Measurements from ENCODE around the gene SLC30A1. TPM values are rescaled to one million over a fixed set of nuclear protein-coding genes. Genes with fewer than 3 reads are reported as not detected.
"Not testable (repeated sequence)": the region's sequence is repeated elsewhere in the genome, so short reads cannot be mapped to it uniquely, and the experiment has no call there.

The SLC30A1 gene, protein sequence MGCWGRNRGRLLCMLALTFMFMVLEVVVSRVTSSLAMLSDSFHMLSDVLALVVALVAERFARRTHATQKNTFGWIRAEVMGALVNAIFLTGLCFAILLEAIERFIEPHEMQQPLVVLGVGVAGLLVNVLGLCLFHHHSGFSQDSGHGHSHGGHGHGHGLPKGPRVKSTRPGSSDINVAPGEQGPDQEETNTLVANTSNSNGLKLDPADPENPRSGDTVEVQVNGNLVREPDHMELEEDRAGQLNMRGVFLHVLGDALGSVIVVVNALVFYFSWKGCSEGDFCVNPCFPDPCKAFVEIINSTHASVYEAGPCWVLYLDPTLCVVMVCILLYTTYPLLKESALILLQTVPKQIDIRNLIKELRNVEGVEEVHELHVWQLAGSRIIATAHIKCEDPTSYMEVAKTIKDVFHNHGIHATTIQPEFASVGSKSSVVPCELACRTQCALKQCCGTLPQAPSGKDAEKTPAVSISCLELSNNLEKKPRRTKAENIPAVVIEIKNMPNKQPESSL
- total RNA-seq = 10 to 100 TPM; 21.6 to 37.3 TPM
- polyA plus RNA-seq (ENCODE audit: insufficient read length in 2 of 2) = 10 to 100 TPM; 17.0 to 29.3 TPM
- long read RNA-seq, donor 1, full-length matches to known transcripts = 4 of 4 reads
- long read RNA-seq, donor 1, partial matches to known transcripts = 0 of 4 reads
- long read RNA-seq, donor 1, other reads (novel, unspliced or antisense) = 0 of 4 reads
- long read RNA-seq, donor 2, full-length matches to known transcripts = 3 of 3 reads
- long read RNA-seq, donor 2, partial matches to known transcripts = 0 of 3 reads
- long read RNA-seq, donor 2, other reads (novel, unspliced or antisense) = 0 of 3 reads
- long read RNA-seq, donor 3, full-length matches to known transcripts = 17 of 17 reads
- long read RNA-seq, donor 3, partial matches to known transcripts = 0 of 17 reads
- long read RNA-seq, donor 3, other reads (novel, unspliced or antisense) = 0 of 17 reads
- long read RNA-seq, donor 4, full-length matches to known transcripts = 4 of 4 reads
- long read RNA-seq, donor 4, partial matches to known transcripts = 0 of 4 reads
- long read RNA-seq, donor 4, other reads (novel, unspliced or antisense) = 0 of 4 reads

GRCh38 chr1:211578640-211579439, at the start of gene SLC30A1:
SLC30A1 (minus strand) TSS chr1:211579161; CDS start chr1:211578612, 549 bp downstream.
- H3K4me1 ChIP-seq (ENCODE audit: control insufficient read depth, insufficient read depth, low read length) = peaks cover 3% of the 10 kb centered on the region
- H3K27me3 ChIP-seq (ENCODE audit: control insufficient read depth, insufficient read depth, low read length) = no peaks in the 10 kb centered on the region
- WGBS (ENCODE audit: insufficient coverage) = under 1% methylated on average over 96 of the region's 98 CpGs
- peak within 1 kb of the TSS; percentile 87 for H3K27ac ChIP-seq (ENCODE audit: low read depth, low read length)
- peaks cover 5% of the 10 kb centered on the region for H3K36me3 ChIP-seq (ENCODE audit: control insufficient read depth, insufficient read depth, low read length)
- peak within 1 kb of the TSS; percentile 90 for H3K4me3 ChIP-seq (ENCODE audit: low read depth, low read length)
- peak; percentile 93 to 100 (median 98) for DNase-seq (ENCODE audit: low read depth in 4 of 6, low spot score in 6 of 6)
- no peaks in the 10 kb centered on the region for H3K9me3 ChIP-seq (ENCODE audit: control insufficient read depth, insufficient read depth, low read length)

- no peaks in the 10 kb centered on the region for H3K27me3 ChIP-seq (ENCODE audit: control insufficient read depth, insufficient read depth, low read length)
- H3K36me3 ChIP-seq (ENCODE audit: control insufficient read depth, insufficient read depth, low read length) = no peaks in the 10 kb centered on the region
- H3K4me1 ChIP-seq (ENCODE audit: control insufficient read depth, insufficient read depth, low read length) = peaks cover 27% of the 10 kb centered on the region
- H3K27ac ChIP-seq (ENCODE audit: low read depth, low read length) = no peak overlapping the region
- peak in 1 of 6 donors; percentile 53 for DNase-seq (ENCODE audit: low read depth in 4 of 6, low spot score in 6 of 6)
- 26% methylated on average over 2 of the region's 4 CpGs for WGBS (ENCODE audit: insufficient coverage)
- H3K9me3 ChIP-seq (ENCODE audit: control insufficient read depth, insufficient read depth, low read length) = no peaks in the 10 kb centered on the region
- no peak overlapping the region for H3K4me3 ChIP-seq (ENCODE audit: low read depth, low read length)
Observed at GRCh38 chr1:211628417-211628816, 49.5 kb upstream of the SLC30A1 start.

- no peaks in the 10 kb centered on the region for H3K9me3 ChIP-seq (ENCODE audit: control insufficient read depth, insufficient read depth, low read length)
- H3K4me3 ChIP-seq (ENCODE audit: low read depth, low read length) = no peak overlapping the region
- H3K27me3 ChIP-seq (ENCODE audit: control insufficient read depth, insufficient read depth, low read length) = no peaks in the 10 kb centered on the region
- H3K27ac ChIP-seq (ENCODE audit: low read depth, low read length) = no peak overlapping the region
- H3K36me3 ChIP-seq (ENCODE audit: control insufficient read depth, insufficient read depth, low read length) = no peaks in the 10 kb centered on the region
- 92% methylated on average over 2 of the region's 4 CpGs for WGBS (ENCODE audit: insufficient coverage)
- DNase-seq (ENCODE audit: low read depth in 4 of 6, low spot score in 6 of 6) = no peak
- peaks cover 16% of the 10 kb centered on the region for H3K4me1 ChIP-seq (ENCODE audit: control insufficient read depth, insufficient read depth, low read length)
Observed at GRCh38 chr1:211627259-211627658, 48.3 kb upstream of the SLC30A1 start.

GRCh38 chr1:211625866-211626265, 46.9 kb upstream of the SLC30A1 start:
- H3K9me3 ChIP-seq (ENCODE audit: control insufficient read depth, insufficient read depth, low read length); DNase-seq (ENCODE audit: low read depth in 4 of 6, low spot score in 6 of 6); H3K36me3 ChIP-seq (ENCODE audit: control insufficient read depth, insufficient read depth, low read length); H3K4me3 ChIP-seq (ENCODE audit: low read depth, low read length); H3K27ac ChIP-seq (ENCODE audit: low read depth, low read length); H3K27me3 ChIP-seq (ENCODE audit: control insufficient read depth, insufficient read depth, low read length): not testable (repeated sequence)
- WGBS (ENCODE audit: insufficient coverage) = no CpG with 5 or more reads among the region's 7 CpGs
- H3K4me1 ChIP-seq (ENCODE audit: control insufficient read depth, insufficient read depth, low read length) = peaks cover 19% of the 10 kb centered on the region

GRCh38 chr1:211625040-211625439, 46.1 kb upstream of the SLC30A1 start:
- no peaks in the 10 kb centered on the region for H3K27me3 ChIP-seq (ENCODE audit: control insufficient read depth, insufficient read depth, low read length)
- WGBS (ENCODE audit: insufficient coverage) = no CpG with 5 or more reads among the region's 2 CpGs
- no peaks in the 10 kb centered on the region for H3K9me3 ChIP-seq (ENCODE audit: control insufficient read depth, insufficient read depth, low read length)
- no peak for DNase-seq (ENCODE audit: low read depth in 4 of 6, low spot score in 6 of 6)
- H3K36me3 ChIP-seq (ENCODE audit: control insufficient read depth, insufficient read depth, low read length) = no peaks in the 10 kb centered on the region
- H3K27ac ChIP-seq (ENCODE audit: low read depth, low read length) = no peak overlapping the region
- peaks cover 14% of the 10 kb centered on the region for H3K4me1 ChIP-seq (ENCODE audit: control insufficient read depth, insufficient read depth, low read length)
- no peak overlapping the region for H3K4me3 ChIP-seq (ENCODE audit: low read depth, low read length)

DNA sequence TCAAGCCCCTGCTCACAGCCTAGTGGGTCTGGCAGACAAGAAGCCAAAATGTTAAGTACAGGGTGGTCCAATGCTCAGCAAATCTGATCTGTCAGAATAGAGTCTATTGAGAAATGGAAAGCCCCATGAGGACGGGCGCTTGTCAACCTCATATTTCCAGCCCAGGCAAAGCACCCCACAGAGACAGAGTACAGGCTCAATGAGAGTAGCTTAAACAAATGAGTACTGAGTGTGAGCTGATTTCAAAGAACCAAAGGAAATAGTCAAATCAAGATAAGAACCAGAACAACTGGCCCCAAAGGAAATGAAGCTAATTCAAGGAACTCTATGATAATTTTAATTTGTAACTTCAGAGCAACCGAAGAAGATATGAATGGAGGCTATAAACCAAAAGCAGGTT, 44.6 kb upstream of the SLC30A1 start:
- no peak overlapping the region for H3K27ac ChIP-seq (ENCODE audit: low read depth, low read length)
- H3K4me1 ChIP-seq (ENCODE audit: control insufficient read depth, insufficient read depth, low read length) = peaks cover 12% of the 10 kb centered on the region
- WGBS (ENCODE audit: insufficient coverage) = no CpG with 5 or more reads among the region's 3 CpGs
- no peaks in the 10 kb centered on the region for H3K36me3 ChIP-seq (ENCODE audit: control insufficient read depth, insufficient read depth, low read length)
- no peak overlapping the region for H3K4me3 ChIP-seq (ENCODE audit: low read depth, low read length)
- no peaks in the 10 kb centered on the region for H3K9me3 ChIP-seq (ENCODE audit: control insufficient read depth, insufficient read depth, low read length)
- no peak for DNase-seq (ENCODE audit: low read depth in 4 of 6, low spot score in 6 of 6)
- no peaks in the 10 kb centered on the region for H3K27me3 ChIP-seq (ENCODE audit: control insufficient read depth, insufficient read depth, low read length)

DNA sequence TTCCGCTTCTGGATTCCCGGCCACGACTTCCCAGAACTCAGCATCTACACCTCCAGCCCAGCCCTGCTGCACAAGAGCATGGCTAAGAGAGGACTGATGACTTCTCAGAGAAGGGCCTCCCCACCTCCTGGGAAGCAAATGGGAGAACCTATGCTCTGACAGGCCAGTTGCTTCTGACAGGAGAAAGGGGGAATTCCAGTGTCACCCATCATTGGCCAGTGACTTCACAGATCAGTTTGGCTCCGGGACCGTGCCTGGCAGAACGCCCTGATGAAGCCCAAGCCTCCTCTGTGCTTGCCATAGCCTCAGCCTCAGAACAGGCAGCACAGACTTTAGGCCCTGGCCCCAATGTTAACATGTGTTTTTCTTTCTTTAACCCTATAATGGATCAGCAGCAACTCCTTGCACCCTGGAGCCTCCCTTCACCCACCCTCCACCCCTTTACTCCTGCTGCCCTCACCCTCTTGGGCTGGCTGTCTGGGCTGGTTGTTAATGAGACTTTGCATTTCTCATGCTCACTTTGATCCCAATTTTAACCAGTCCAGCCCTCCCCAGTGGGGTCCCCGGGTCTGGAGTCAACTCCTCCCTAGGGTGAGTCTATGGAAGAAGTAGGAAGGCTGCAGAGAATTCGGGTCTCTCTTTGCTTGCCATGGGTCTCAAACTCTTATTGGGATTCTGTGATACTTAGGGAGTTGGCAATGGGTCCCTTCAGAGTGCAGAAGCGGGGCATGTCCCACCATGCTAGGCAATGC, 42.7 kb upstream of the SLC30A1 start:
- Histone ChIP-seq H3K36me3 (ENCODE audit: control insufficient read depth, insufficient read depth, low read length) (no peaks in the 10 kb centered on the region), H3K4me3 (ENCODE audit: low read depth, low read length) (no peak overlapping the region), H3K27ac (ENCODE audit: low read depth, low read length) (no peak overlapping the region), H3K9me3 (ENCODE audit: control insufficient read depth, insufficient read depth, low read length) (no peaks in the 10 kb centered on the region), H3K4me1 (ENCODE audit: control insufficient read depth, insufficient read depth, low read length) (peaks cover 16% of the 10 kb centered on the region), H3K27me3 (ENCODE audit: control insufficient read depth, insufficient read depth, low read length) (no peaks in the 10 kb centered on the region)
- no peak for DNase-seq (ENCODE audit: low read depth in 4 of 6, low spot score in 6 of 6)
- WGBS (ENCODE audit: insufficient coverage) = 60% methylated on average over 6 of the region's 9 CpGs

DNA sequence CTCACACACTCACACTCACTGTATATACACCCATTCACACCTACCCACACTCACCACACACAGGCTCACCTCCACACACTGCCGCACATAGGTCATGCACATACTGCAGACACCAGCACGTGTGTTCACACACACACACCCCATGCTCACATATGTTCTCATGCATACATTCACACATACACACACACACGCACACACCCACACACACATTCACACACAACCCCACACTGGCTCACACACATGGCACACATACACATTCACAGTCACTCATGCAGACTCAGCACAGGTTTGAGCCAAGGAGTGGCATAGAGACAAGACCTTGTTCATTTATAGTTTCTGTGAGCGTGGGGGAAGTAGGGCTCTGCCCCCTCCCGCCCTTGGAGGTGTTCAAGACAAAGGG, 41.1 kb upstream of the SLC30A1 start:
- WGBS (ENCODE audit: insufficient coverage) = 93% methylated on average over 3 of the region's 5 CpGs
- H3K27ac ChIP-seq (ENCODE audit: low read depth, low read length) = no peak overlapping the region
- H3K27me3 ChIP-seq (ENCODE audit: control insufficient read depth, insufficient read depth, low read length) = no peaks in the 10 kb centered on the region
- H3K36me3 ChIP-seq (ENCODE audit: control insufficient read depth, insufficient read depth, low read length) = no peaks in the 10 kb centered on the region
- peaks cover 23% of the 10 kb centered on the region for H3K4me1 ChIP-seq (ENCODE audit: control insufficient read depth, insufficient read depth, low read length)
- DNase-seq (ENCODE audit: low read depth in 4 of 6, low spot score in 6 of 6) = no peak
- H3K4me3 ChIP-seq (ENCODE audit: low read depth, low read length) = no peak overlapping the region
- H3K9me3 ChIP-seq (ENCODE audit: control insufficient read depth, insufficient read depth, low read length) = no peaks in the 10 kb centered on the region

Measured in spinal cord (tissue), 10 donors.